Cardiac fibroblast (primary cell): Measurements from ENCODE around the gene RBCK1.

Source experiments
- DNase-seq, 2 donors: peaks; one replicate each; pipeline versions ENCODE4 v3.0.0 to v3.0.0-alpha.2; 2010; ENCODE audit warnings: low read depth in 2 of 2
- H3K4me3 ChIP-seq, 2 donors: replicated peaks in 1 of 2; 1 replicate in 1 of 2; 2 replicates in 1 of 2; pipeline ENCODE4 v1.5.1; 2011; ENCODE audit warnings: low read depth in 2 of 2, low read length in 2 of 2, mild to moderate bottlenecking in 2 of 2, moderate library complexity in 1 of 2
- TF ChIP-seq, protein P1 (sequence below): IDR thresholded peaks from one replicate; pipeline ENCODE4 v1.5.1; 2011; ENCODE audit warnings: low read depth, mild to moderate bottlenecking, low read length, inconsistent platforms

The RBCK1 gene

DNA sequence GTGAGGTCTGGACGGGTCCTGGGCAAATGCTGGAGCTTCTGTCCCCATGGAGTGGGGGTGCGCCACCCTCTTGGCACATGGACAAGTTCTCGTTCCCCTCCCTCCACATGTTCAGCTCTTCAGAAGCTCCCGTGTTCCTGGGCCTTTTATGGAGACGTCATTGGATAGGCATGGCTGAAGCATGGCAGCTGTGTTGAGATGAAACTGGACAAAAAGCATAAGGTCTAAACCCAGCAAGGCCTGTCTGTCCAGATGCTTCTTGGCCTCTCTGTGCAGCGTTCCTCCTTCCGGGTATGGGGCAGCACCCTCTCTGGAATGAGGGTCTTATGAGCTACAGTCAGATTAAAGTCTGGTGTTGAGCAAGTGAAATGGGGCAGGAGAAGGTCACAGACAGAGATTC, 27.5 kb downstream of the RBCK1 start:
- H3K4me3 ChIP-seq, result no peak overlapping the region
- DNase-seq, result no peak
- TF ChIP-seq, protein P1, sequence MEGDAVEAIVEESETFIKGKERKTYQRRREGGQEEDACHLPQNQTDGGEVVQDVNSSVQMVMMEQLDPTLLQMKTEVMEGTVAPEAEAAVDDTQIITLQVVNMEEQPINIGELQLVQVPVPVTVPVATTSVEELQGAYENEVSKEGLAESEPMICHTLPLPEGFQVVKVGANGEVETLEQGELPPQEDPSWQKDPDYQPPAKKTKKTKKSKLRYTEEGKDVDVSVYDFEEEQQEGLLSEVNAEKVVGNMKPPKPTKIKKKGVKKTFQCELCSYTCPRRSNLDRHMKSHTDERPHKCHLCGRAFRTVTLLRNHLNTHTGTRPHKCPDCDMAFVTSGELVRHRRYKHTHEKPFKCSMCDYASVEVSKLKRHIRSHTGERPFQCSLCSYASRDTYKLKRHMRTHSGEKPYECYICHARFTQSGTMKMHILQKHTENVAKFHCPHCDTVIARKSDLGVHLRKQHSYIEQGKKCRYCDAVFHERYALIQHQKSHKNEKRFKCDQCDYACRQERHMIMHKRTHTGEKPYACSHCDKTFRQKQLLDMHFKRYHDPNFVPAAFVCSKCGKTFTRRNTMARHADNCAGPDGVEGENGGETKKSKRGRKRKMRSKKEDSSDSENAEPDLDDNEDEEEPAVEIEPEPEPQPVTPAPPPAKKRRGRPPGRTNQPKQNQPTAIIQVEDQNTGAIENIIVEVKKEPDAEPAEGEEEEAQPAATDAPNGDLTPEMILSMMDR, result no peak

GRCh38 chr20:436476-436875, 28.4 kb downstream of the RBCK1 start:
- no peak overlapping the region for H3K4me3 ChIP-seq
- no peak for DNase-seq
- TF ChIP-seq, protein P1, result no peak

DNA sequence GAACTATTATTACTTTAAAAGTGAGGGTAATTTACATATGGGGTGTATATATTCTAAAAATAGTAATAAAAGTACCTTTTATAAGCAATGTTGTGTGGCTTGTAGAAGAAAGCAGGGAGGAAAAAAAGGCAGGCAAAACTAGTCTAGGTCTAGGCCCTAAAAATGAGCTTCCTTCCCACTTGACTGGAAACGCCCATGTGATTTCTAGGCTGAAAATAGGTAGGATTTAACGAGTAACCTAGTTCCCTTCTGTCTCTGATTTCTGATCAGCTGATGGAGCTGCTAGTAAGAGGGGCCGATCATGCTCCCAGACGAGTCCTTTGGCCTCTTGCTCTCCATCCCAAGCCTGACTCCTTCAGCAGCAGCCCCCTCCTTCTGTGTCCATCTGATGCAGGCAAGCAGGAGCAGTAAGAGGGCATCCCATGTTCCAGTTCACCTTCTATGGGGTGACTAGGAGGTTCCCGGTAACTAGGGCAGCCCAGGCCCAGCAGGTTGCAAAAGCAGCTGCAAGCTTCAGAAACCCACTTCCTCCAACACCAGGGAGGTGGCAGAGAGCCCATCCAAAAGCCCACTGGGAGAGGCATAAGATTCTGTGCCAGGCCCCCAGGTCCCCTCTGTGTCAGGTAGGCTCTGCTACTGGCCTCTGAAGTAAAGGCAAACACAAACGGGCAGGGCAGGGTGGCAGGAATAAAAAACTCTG, 29.8 kb downstream of the RBCK1 start:
- DNase-seq, result no peak
- no peak overlapping the region for H3K4me3 ChIP-seq

DNA sequence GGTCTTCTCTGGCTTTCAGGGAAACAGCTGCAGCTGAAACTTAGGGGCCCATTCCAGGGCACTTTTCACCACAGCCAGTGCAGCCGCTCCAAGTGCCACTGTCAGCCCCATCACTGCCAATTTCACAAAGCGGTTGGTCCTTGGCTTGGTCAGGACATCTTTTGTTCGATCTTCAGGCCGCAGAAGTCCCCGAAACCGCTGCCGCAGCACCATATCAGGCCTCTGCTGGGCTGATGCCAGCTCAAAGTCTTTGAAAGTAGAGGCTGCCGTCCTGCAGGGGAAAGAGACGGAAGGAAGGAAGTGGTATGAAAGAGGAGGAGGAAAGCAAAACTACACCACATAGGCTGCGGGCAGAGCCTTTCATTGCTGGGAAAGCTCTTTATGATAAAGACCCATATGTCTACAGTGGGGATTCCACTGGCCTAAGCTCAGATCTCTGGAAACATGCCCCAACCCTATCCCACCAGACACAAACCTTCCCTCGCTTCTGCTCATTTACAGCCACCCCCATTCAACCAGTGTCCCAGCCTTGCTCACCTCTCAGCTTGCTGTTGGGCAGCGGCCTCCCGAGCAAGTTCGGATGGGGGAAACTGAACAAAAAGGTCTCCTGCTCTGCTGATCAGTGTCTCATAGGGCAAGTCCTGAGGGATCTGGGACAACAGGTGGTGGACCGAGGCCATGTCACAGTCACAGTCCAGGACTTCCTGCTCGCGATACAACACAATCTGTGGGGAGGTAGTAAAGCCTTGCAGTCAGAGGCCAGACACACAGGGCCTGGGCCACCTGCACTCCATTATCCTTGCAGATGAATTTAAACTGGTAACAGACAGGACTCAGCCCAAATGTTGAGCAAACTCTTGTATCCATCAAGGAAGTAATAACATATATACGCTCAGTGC, 30.7 kb downstream of the RBCK1 start:
- TF ChIP-seq, protein P1, result no peak
- no peak for DNase-seq
- no peak overlapping the region for H3K4me3 ChIP-seq

More for the DNA sequence above, 29.8 kb downstream of the RBCK1 start:
- TF ChIP-seq, protein P1, result no peak

- no peak overlapping the region for H3K4me3 ChIP-seq
- no peak for DNase-seq
- TF ChIP-seq, protein P1, result no peak
Measured at GRCh38 chr20:440148-440547, 32.0 kb downstream of the RBCK1 start.

GRCh38 chr20:440636-441035, 32.5 kb downstream of the RBCK1 start:
- DNase-seq, result peak in 1 of 2 donors; percentile 26
- TF ChIP-seq, protein P1, result no peak
- no peak overlapping the region for H3K4me3 ChIP-seq
